T-helper 2 cell treated with Interferon-gamma antibody and Interleukin-4, amounts not matched to agents 5 μg/mL and 100 μg/mL, for 36 hours (primary cell): Measurements from ENCODE around the gene TMEM178B.
"Not testable (repeated sequence)": the region's sequence is repeated elsewhere in the genome, so short reads cannot be mapped to it uniquely, and the experiment has no call there.

Source experiments
- DNase-seq: peaks from one replicate; pipeline ENCODE4 v3.0.0; 2021; ENCODE audit warnings: low spot score
- H3K27ac Mint-ChIP-seq: one replicate; pipeline ENCODE4 v1.8.0; 2021; ENCODE audit warnings: mild to moderate bottlenecking, mixed read lengths
- H3K27me3 Mint-ChIP-seq: one replicate; pipeline ENCODE4 v1.8.0; 2021; ENCODE audit warnings: low read depth, mixed read lengths
- H3K36me3 Mint-ChIP-seq: one replicate; pipeline ENCODE4 v1.8.0; 2021; ENCODE audit warnings: low read depth, mixed read lengths
- H3K4me1 Mint-ChIP-seq: one replicate; pipeline ENCODE4 v1.8.0; 2021; ENCODE audit warnings: low read depth, mixed read lengths
- H3K4me3 Mint-ChIP-seq: one replicate; pipeline ENCODE4 v1.8.0; 2022; ENCODE audit warnings: mild to moderate bottlenecking, moderate library complexity, mixed read lengths
- H3K9me3 Mint-ChIP-seq: one replicate; pipeline ENCODE4 v1.8.0; 2021; ENCODE audit warnings: mixed read lengths

The TMEM178B gene

GRCh38 chr7:141073641-141074161 lies at the start of gene TMEM178B:
Gene TMEM178B, plus strand, starts transcription at chr7:141074064.
- Mint-ChIP-seq H3K27me3 (peaks cover 39% of the 10 kb centered on the region), H3K4me3 (peak within 1 kb of the TSS; percentile 80)

DNA sequence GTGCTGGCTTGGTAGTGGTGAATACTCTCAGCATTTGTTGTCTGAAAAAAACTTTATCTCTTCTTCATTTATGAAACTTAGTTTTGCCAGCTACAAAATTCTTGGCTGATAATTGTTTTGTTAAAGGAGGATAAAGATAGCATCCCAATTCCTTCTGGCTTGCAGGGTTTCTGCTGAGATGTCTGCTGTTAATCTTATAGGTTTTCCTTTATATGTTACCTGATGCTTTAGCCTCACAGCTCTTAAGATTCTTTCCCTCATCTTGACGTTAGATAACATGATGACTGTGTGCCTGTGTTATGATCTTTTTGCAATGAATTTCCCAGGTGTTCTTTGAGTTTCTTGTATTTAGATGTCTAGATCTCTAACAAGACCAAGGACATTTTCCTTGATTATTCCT lies 49.2 kb upstream of the TMEM178B start:
- Mint-ChIP-seq H3K4me1 (peaks cover 15% of the 10 kb centered on the region), H3K27ac (no peak overlapping the region), H3K36me3 (peaks cover 10% of the 10 kb centered on the region), H3K4me3 (no peak overlapping the region), H3K9me3 (peaks cover 36% of the 10 kb centered on the region), H3K27me3 (peaks cover 27% of the 10 kb centered on the region)
- no peak for DNase-seq

More at GRCh38 chr7:141073641-141074161, at the start of gene TMEM178B:
- no peak within 1 kb of the TSS for H3K27ac Mint-ChIP-seq
- no peaks in the 10 kb centered on the region for H3K9me3 Mint-ChIP-seq
- H3K36me3 Mint-ChIP-seq: no peaks in the 10 kb centered on the region
- DNase-seq: peak; percentile 26
- peaks cover 12% of the 10 kb centered on the region for H3K4me1 Mint-ChIP-seq

DNA sequence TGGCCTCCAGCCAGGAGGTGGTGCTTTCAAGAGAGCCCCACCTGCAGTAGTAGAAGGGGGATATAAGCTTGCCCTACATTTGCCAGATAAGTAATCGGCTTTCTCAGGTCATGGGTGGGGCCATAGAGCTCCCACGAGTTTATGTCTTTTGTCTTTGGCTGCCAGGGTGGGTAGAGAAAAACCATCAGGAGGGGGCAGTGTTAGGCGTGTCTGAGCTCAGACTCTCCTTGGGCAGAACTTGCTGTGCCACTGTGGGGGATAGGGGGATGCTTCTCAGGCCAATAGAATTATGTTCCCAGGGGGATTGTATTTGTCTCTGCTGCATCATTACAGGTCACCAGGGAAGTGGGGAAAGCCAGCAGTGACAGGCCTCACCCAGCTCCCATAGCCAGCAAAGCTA lies 46.8 kb upstream of the TMEM178B start:
- Mint-ChIP-seq H3K36me3 (peaks cover 10% of the 10 kb centered on the region), H3K4me1 (peaks cover 15% of the 10 kb centered on the region), H3K9me3 (peaks cover 38% of the 10 kb centered on the region), H3K4me3 (no peak overlapping the region), H3K27me3 (peaks cover 15% of the 10 kb centered on the region), H3K27ac (no peak overlapping the region)
- DNase-seq: no peak

DNA sequence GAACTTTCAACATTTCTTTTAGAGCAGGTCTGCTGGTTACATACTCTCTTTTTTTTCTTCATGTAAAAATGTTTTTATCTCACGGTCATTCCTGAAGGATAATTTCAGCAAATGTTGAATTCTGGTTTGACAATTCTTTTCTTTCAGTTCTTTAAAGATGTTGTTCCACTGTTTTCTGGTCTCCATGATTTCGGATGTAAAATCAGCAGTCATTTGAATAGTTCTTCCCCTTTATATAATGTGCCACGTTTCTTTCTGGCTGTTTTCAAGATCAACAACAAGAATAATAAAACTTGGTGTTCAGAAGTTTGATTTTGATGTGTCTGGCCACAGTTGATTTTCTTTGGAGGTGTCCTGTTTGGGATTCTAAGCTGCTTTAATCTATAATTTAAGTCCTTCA lies 45.1 kb upstream of the TMEM178B start:
- Mint-ChIP-seq H3K9me3 (peaks cover 32% of the 10 kb centered on the region), H3K27ac (no peak overlapping the region), H3K27me3 (peaks cover 20% of the 10 kb centered on the region), H3K4me1 (peaks cover 2% of the 10 kb centered on the region), H3K4me3 (no peak overlapping the region), H3K36me3 (peaks cover 7% of the 10 kb centered on the region)
- DNase-seq: no peak

DNA sequence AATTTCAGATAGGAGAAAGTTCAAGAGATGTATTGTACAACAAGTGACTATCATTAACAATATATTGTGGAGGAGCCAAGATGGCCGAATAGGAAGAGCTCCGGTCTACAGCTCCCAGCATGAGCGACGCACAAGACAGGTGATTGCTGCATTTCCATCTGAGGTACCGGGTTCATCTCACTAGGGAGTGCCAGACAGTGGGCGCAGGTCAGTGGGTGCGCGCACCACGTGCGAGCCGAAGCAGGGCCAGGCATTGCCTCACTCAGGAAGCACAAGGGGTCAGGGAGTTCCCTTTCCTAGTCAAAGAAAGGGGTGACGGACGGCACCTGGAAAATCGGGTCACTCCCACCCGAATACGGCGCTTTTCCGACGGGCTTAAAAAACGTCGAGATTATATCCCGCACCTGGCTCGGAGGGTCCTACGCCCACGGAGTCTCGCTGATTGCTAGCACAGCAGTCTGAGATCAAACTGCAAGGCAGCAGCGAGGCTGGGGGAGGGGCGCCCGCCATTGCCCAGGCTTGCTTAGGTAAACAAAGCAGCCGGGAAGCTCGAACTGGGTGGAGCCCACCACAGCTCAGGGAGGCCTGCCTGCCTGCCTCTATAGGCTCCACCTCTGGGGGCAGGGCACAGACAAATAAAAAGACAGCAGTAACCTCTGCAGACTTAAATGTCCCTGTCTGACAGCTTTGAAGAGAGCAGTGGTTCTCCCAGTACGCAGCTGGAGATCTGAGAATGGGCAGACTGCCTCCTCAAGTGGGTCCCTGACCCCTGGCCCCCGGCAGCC lies 41.1 kb upstream of the TMEM178B start:
- not testable (repeated sequence) for H3K27ac Mint-ChIP-seq, H3K36me3 Mint-ChIP-seq, H3K4me1 Mint-ChIP-seq, DNase-seq, H3K4me3 Mint-ChIP-seq
- H3K27me3 Mint-ChIP-seq: peaks cover 25% of the 10 kb centered on the region
- peaks cover 13% of the 10 kb centered on the region for H3K9me3 Mint-ChIP-seq

DNA sequence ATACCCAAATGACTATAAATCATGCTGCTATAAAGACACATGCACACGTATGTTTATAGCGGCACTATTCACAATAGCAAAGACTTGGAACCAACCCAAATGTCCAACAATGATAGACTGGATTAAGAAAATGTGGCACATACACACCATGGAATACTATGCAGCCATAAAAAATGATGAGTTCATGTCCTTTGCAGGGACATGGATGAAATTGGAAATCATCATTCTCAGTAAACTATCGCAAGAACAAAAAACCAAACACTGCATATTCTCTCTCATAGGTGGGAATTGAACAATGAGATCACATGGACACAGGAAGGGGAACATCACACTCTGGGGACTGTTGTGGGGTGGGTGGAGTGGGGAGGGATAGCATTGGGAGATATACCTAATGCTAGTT lies 35.8 kb upstream of the TMEM178B start:
- H3K4me1 Mint-ChIP-seq, H3K36me3 Mint-ChIP-seq, H3K9me3 Mint-ChIP-seq, H3K27me3 Mint-ChIP-seq, H3K4me3 Mint-ChIP-seq, H3K27ac Mint-ChIP-seq, DNase-seq: not testable (repeated sequence)

- Mint-ChIP-seq H3K9me3 (no peaks in the 10 kb centered on the region), H3K4me1 (no peaks in the 10 kb centered on the region), H3K36me3 (no peaks in the 10 kb centered on the region), H3K27ac (no peak overlapping the region), H3K27me3 (peaks cover 3% of the 10 kb centered on the region), H3K4me3 (no peak overlapping the region)
- no peak for DNase-seq
Observed at GRCh38 chr7:141039376-141039775, 34.5 kb upstream of the TMEM178B start.

DNA sequence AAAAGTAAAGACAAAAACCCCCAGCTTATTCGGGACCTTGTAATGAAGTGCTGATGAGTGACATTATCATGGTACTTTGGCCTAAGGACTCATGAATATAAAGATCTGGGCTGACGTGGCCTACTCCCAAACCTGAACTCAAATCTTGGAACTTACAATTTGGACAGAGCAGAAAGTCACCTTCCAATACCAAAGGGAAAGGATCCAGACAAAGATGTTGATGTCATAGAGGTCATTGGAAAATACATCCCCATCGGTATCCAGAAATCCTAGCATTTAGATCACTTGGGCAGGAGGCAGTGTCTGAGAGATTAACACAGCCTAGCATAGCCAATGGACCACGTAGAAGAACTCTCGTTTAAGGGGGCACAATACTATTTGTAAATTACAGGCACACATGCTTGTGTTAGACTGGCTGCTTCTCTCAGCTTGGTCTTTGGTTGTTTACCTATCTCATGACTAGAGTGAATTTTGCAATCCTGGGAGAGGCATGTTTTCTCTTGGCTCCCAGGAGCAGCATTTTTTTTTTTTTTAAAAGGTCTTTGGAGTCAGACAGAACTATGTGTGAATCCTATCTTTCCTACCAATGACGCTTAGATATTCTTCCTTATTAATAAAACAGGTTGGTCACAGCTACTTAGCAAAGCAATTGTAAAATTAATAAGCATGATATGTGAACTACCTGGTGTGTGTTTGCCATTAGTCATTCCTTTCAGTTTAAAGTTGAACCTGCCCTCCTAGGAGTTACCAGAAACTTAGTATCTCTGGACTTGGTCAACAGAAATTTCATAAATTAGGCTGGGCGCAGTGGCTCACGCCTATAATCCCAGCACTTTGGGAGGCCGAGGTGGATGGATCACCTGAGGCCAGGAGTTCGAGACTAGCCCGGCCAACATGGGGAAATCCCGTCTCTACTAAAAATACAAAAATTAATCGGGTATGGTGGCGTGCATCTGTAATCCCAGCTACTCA lies 31.4 kb upstream of the TMEM178B start:
- Mint-ChIP-seq H3K27ac (no peak overlapping the region), H3K27me3 (peaks cover 11% of the 10 kb centered on the region), H3K4me3 (no peak overlapping the region), H3K36me3 (no peaks in the 10 kb centered on the region), H3K4me1 (no peaks in the 10 kb centered on the region), H3K9me3 (no peaks in the 10 kb centered on the region)
- DNase-seq: no peak

GRCh38 chr7:141043616-141044015 lies 30.2 kb upstream of the TMEM178B start:
- H3K36me3 Mint-ChIP-seq: no peaks in the 10 kb centered on the region
- no peaks in the 10 kb centered on the region for H3K9me3 Mint-ChIP-seq
- peaks cover 15% of the 10 kb centered on the region for H3K27me3 Mint-ChIP-seq
- H3K4me3 Mint-ChIP-seq: no peak overlapping the region
- H3K4me1 Mint-ChIP-seq: no peaks in the 10 kb centered on the region
- no peak for DNase-seq
- no peak overlapping the region for H3K27ac Mint-ChIP-seq

GRCh38 chr7:141045126-141045841 lies 28.6 kb upstream of the TMEM178B start:
- Mint-ChIP-seq H3K4me1 (no peaks in the 10 kb centered on the region), H3K9me3 (no peaks in the 10 kb centered on the region), H3K36me3 (no peaks in the 10 kb centered on the region), H3K27me3 (peaks cover 25% of the 10 kb centered on the region), H3K27ac (no peak overlapping the region), H3K4me3 (no peak overlapping the region)
- no peak for DNase-seq

GRCh38 chr7:141045842-141046620 lies 27.8 kb upstream of the TMEM178B start:
- Mint-ChIP-seq H3K4me3 (no peak overlapping the region), H3K4me1 (no peaks in the 10 kb centered on the region), H3K36me3 (no peaks in the 10 kb centered on the region), H3K27me3 (peaks cover 25% of the 10 kb centered on the region), H3K27ac (no peak overlapping the region), H3K9me3 (no peaks in the 10 kb centered on the region)
- DNase-seq: no peak

DNA sequence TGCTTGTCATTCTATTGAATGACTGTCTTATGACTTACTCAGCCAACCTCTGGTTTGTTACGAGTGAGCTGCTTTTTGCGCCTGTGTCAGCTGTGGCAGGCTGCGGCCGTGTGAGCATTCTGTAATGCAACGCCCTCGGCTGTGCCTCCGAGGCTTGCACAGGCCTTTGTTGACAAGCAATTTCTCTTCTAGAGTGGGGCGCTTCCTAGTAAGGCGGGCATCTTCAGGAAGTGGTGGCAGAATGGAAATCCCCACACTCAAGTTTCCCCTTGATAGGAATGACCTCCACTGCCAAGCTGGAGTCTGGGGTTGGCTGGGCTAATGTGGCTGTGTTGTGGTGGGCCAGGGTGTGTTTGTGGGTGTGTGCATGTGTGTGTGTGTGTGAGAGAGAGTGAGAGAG lies 20.2 kb upstream of the TMEM178B start:
- Mint-ChIP-seq H3K27me3 (peaks cover 21% of the 10 kb centered on the region), H3K4me3 (peak overlapping the region; percentile 24), H3K36me3 (peaks cover 1% of the 10 kb centered on the region), H3K27ac (peak overlapping the region; percentile 81), H3K4me1 (peaks cover 16% of the 10 kb centered on the region), H3K9me3 (no peaks in the 10 kb centered on the region)
- DNase-seq: peak; percentile 53

GRCh38 chr7:141055146-141055545 lies 18.7 kb upstream of the TMEM178B start:
- no peak overlapping the region for H3K27ac Mint-ChIP-seq

More at GRCh38 chr7:141055146-141055545, 18.7 kb upstream of the TMEM178B start:
- Mint-ChIP-seq H3K27me3 (peaks cover 14% of the 10 kb centered on the region), H3K4me1 (peaks cover 16% of the 10 kb centered on the region), H3K36me3 (peaks cover 1% of the 10 kb centered on the region), H3K9me3 (no peaks in the 10 kb centered on the region), H3K4me3 (no peak overlapping the region)
- no peak for DNase-seq
